ENCODE data around the gene SOX5.

DNA sequence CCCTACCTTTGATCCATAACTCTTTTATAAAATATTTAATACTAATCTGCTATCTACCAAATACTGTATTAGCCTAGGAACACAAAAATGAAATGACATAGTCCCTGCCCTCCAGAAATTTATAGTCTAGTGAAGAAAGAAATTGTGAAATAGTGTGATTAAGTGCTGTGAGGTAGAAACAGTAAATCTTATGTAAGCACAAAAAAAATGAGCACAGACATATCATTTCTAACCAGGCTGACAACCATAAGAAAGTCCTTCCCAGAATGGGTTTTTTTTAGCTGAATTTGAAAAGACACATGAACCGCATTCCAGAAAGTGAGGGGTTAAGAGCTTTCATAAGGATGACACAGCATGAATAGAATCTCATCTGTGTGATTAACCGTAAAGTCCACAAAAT is 145.9 kb downstream of the SOX5 start:
- TF ChIP-seq YY1 (IDR thresholded peaks at IDR 0.05; ENCODE audit: extremely low read depth, insufficient replicate concordance, low read depth, low read length) (no peak), ZNF274 (IDR thresholded peaks at IDR 0.05; ENCODE audit: low read depth, low read length) (no peak), EZH2 (IDR thresholded peaks at IDR 0.05) (no peak), CEBPB (IDR thresholded peaks at IDR 0.05; ENCODE audit: low read depth) (no peak), RAD21 (IDR thresholded peaks at IDR 0.05; ENCODE audit: low read depth) (no peak), POLR2A (IDR thresholded peaks at IDR 0.05; ENCODE audit: borderline replicate concordance, extremely low read depth, insufficient read depth, insufficient read length) (no peak), EGR1 (IDR thresholded peaks at IDR 0.05; ENCODE audit: low read depth) (no peak), ZFX (IDR thresholded peaks at IDR 0.05) (no peak), EZH2phosphoT487 (IDR thresholded peaks at IDR 0.05; ENCODE audit: borderline replicate concordance) (no peak)
- TF ChIP-seq, protein P1, sequence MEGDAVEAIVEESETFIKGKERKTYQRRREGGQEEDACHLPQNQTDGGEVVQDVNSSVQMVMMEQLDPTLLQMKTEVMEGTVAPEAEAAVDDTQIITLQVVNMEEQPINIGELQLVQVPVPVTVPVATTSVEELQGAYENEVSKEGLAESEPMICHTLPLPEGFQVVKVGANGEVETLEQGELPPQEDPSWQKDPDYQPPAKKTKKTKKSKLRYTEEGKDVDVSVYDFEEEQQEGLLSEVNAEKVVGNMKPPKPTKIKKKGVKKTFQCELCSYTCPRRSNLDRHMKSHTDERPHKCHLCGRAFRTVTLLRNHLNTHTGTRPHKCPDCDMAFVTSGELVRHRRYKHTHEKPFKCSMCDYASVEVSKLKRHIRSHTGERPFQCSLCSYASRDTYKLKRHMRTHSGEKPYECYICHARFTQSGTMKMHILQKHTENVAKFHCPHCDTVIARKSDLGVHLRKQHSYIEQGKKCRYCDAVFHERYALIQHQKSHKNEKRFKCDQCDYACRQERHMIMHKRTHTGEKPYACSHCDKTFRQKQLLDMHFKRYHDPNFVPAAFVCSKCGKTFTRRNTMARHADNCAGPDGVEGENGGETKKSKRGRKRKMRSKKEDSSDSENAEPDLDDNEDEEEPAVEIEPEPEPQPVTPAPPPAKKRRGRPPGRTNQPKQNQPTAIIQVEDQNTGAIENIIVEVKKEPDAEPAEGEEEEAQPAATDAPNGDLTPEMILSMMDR (IDR thresholded peaks at IDR 0.05 in 2 of 3, conservative IDR thresholded peaks at IDR 0.05 in 1 of 3; ENCODE audit: borderline replicate concordance in 1 of 3, insufficient read depth in 1 of 3, low read depth in 2 of 3, low read length in 2 of 3) = no peak
- TF ChIP-seq, protein P2, sequence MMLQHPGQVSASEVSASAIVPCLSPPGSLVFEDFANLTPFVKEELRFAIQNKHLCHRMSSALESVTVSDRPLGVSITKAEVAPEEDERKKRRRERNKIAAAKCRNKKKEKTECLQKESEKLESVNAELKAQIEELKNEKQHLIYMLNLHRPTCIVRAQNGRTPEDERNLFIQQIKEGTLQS (IDR thresholded peaks at IDR 0.05) = no peak
- TF ChIP-seq, protein P3, sequence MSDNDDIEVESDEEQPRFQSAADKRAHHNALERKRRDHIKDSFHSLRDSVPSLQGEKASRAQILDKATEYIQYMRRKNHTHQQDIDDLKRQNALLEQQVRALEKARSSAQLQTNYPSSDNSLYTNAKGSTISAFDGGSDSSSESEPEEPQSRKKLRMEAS (IDR thresholded peaks at IDR 0.05) = no peak
